ENCODE data around the gene RRP1.
"Not testable (repeated sequence)": the region's sequence is repeated elsewhere in the genome, so short reads cannot be mapped to it uniquely, and the experiment has no call there.

RRP1 gene

GRCh38 chr21:43819511-43820405 lies 30.4 kb downstream of the RRP1 start:
- no peak for DNase-seq

GRCh38 chr21:43820466-43820865 lies 31.1 kb downstream of the RRP1 start:
- no peak for DNase-seq

GRCh38 chr21:43822166-43822565 lies 32.8 kb downstream of the RRP1 start:
- DNase-seq: not testable (repeated sequence)

- DNase-seq: not testable (repeated sequence)
Observed at GRCh38 chr21:43822741-43823140, 33.4 kb downstream of the RRP1 start.

GRCh38 chr21:43824333-43825241 lies 35.2 kb downstream of the RRP1 start:
- DNase-seq: no peak

DNA sequence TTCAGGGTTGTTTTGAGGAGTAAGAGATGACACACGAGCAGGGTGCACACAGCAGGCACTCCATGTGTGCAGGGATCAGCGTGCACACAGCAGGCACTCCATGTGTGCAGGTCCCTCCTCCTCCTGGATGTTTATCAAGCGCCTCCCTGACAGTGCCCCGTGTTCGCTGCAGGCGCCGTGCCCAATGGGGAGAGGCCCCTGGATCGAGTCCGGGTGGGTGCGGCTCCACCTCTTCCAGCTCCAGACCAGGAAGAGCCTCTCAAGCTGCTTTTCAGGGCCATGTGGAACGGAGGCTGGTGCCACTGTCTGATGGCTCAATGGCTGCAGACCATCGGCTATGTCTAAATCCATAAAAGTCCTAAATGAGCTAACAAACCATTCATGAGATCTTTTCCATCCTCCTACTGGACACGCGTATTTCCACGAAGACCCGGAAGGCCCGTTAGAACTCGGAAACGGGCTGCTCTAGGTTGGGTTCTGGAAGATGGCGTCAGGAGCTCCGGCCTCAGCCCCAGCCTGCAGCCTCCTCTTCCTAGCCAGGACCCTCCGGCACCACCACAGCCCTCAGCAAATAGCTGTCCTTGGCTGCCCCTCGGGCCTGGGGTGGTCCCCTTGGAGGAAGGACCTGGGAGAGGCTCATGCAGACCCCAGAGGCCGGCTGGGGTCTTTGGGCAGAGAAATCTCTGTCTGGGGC lies 36.0 kb downstream of the RRP1 start:
- no peak for DNase-seq

GRCh38 chr21:43825936-43826622 lies 36.7 kb downstream of the RRP1 start:
- no peak for DNase-seq

- DNase-seq: no peak
Observed at GRCh38 chr21:43826623-43826974, 37.2 kb downstream of the RRP1 start.

DNA sequence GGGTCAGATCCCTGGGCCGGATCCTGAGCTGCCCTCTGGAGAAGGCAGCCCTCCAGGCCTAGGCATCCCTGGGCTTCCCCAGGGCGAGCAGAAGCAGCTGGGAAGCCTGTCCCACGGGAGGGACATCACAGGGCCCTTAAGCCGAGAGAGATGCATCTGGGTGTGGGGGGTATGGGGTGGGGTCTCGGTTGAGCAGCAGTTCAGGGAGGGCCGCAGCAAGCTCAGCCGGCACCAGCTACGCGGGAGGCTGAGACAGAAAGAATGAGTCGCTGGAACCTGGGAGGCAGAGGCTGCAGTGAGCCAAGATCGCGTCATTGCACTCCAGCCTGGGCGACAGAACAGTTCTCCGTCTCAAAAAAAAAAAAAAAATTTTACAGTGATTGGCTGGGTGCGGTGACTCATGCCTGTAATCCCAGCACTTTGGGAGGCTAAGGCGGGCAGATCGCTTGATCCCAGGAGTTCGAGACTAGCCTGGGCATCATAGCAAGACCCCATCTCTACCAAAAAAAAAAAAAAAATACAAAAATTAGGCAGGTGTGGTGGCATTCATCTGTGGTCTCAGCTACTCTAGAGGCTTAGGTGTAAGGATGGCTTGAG lies 37.7 kb downstream of the RRP1 start:
- DNase-seq: no peak

DNA sequence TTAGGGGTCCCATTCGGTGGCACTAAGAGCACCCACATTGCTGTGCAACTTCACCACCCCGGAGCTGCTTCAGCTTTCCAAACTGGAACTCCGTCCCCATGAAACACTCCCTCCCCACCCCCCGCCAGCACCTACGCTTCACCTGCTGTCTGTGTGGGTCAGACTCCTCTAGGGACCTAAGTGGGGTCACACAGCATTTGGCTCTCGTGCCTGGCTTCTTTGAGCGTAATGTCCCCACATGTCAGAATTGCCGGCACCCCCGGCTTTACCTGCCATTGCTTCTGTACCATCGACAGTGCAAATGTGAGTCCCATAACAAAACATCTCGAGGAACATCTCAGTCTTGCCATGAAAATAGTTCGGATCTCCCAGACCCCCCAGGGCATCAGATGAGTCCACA lies 39.8 kb downstream of the RRP1 start:
- DNase-seq: no peak

DNA sequence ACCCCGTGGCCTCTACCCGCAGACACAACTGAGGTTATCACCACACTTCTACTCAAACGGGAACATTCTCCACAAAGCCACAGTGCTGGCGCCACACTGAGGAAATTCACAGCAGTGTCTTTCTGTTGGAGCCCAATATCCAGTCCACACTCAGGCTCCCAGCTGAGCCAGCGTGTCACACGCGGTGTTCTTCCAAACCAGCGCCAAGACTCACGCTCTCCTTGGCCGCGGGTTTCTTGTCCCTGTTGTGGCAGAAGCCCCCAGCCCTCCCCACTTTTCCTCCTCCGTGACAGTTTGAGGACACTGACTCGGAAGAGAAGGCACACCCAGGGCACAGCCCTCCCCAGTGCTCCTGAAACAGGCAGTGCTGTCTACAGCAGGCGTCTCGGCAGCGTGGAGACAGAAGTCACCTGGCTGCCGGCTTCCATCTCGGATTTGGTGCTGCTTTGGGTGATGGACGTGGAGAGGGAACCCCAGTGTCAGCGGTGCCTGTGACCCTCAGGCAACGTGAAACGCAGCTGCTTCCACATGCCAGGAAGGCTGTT lies 40.3 kb downstream of the RRP1 start:
- no peak for DNase-seq

- DNase-seq: no peak
Observed at GRCh38 chr21:43832158-43832550, 42.8 kb downstream of the RRP1 start.

DNA sequence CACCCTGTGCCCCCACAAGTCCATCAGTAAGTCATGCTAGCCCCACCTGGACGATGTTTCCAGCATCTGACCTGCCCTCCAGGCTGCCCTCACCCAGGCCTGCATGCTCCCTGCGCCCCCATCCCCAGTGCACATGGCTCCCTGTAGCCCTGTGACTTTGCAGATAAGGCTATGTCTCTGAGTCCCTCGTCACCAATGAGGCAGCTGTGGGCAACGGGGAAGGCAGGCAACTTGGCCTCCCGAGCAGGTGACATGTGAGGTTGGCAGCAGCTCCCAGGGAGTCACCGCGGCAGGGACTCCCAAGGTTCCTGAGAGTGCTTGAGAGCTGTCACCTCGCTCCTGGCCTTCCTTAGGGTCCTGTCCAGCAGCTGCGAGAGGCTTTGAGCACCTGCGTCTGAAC lies 43.3 kb downstream of the RRP1 start:
- no peak for DNase-seq

GRCh38 chr21:43834146-43834905 lies 44.9 kb downstream of the RRP1 start:
- no peak for DNase-seq

GRCh38 chr21:43835050-43835449 lies 45.7 kb downstream of the RRP1 start:
- DNase-seq: no peak

GRCh38 chr21:43835861-43836260 lies 46.5 kb downstream of the RRP1 start:
- DNase-seq: no peak

GRCh38 chr21:43836616-43837015 lies 47.2 kb downstream of the RRP1 start:
- DNase-seq: no peak

DNA sequence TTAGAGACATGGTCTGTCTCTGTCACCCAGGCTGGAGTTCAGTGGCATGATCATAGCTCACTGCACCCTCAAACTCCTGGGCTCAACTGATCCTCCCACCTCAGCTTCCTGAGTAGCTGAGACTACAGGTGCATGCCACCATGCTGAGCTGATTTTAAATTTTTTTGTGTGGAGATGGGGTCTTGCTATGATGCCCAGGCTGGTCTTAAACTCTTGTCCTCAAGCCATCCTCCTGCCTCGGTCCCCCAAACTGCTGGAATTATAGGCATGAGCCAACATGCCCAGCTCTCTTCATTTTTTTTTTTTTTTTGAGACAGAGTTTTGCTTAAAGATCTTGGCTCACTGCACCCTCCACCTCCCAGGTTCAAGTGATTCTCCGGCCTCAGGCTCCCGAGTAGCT lies 50.9 kb downstream of the RRP1 start:
- DNase-seq: no peak

DNA sequence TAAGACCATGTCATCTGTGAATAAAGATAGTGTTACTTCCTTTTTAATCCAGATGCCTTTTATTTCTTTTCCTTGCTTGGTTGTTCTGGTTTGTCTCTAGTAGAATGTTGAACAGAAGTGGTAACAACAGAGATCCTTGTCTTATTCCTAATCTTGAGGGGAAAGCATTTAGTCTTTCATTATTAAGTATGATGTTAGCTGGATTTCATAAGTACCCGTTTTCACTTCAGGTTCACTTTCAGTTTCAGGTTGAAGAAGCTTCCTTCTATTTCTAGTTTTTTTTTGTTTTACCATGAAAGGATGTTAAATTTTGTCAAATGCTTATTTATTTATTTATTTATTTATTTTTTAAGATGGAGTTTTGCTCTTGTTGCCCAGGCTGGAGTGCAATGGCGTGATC lies 53.4 kb downstream of the RRP1 start:
- DNase-seq: no peak

DNA sequence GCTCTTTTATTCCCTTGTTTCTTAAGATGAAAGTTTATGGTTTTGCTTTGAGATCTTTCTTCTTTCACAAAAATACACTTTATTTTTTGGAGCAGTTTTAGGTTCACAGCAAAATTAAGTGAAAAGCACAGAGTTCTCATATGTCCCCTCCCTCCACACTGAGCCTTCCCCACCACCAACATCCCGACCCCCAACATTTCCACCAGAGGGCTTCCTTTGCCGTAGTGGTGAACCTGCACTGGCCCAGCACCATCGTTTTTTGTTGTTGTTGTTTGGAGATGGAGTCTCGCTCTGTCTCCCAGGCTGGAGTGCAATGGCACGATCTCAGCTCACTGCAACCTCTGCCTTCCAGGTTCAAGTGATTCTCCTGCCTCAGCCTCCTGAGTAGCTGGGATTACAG lies 55.5 kb downstream of the RRP1 start:
- not testable (repeated sequence) for DNase-seq

DNA sequence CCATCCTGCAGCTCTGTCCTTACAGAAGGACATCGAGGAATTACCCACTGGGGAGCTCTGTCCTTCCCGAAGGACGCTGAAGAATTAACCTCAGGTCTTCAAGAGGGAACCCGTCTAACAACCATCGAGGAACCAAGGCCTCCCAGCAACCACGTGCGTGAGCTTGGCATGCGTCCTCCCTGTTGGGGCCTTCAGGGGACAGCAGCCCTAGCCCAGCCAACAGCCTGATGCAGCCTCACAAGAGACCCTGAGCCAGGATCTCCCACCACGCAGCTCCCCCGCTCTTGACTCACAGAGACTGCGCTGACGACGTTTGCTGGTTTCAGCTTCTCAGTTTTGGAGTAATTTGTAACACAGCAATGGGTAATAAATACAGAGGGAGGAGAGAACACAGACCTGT lies 56.0 kb downstream of the RRP1 start:
- DNase-seq: no peak
